SK-N-SH (cell line): ENCODE results near the gene EXOC3. TPM values are rescaled to one million over a fixed set of nuclear protein-coding genes. Genes with fewer than 3 reads are reported as not detected.

Experiments
- CTCF ChIA-PET: fragments of 300-600, 350-600 bp; formaldehyde crosslinking; extraction: SDS; loops from one replicate; lab custom pipeline; 2021; lab: Yijun Ruan, JAX
- POLR2A ChIA-PET: fragments of 350-600 bp; sonication (Branson Sonifier 250); formaldehyde crosslinking; extraction: SDS; loops from one replicate; lab custom pipeline; 2020; ENCODE audit warnings: antibody characterized with exemption, inconsistent platforms; lab: Yijun Ruan, JAX
- DNase-seq: peaks from one replicate; pipeline ENCODE4 v3.0.0; 2012
- H2AFZ ChIP-seq: fragments of 200-600 bp; sonication (generic); 2 replicates; pipeline ENCODE4 v1.8.1; 2016; ENCODE audit warnings: antibody characterized with exemption, mild to moderate bottlenecking, low read depth
- H3F3A ChIP-seq: fragments of 200-600 bp; sonication (generic); replicated peaks from 2 replicates; pipeline ENCODE3; 2016; ENCODE audit warnings: antibody characterized with exemption, mild to moderate bottlenecking; ENCODE audit not compliant: insufficient read depth
- H3K27ac ChIP-seq, 2 experiments: fragments of 200-500 bp in 1 of 2; fragments of 200-600 bp in 1 of 2; sonication (Bioruptor generic) in 1 of 2; sonication (generic), shearing (Covaris generic) in 1 of 2; 2 replicates each; pipeline versions ENCODE4 v1.5.1 to v1.6.1; 2014 to 2016; ENCODE audit warnings: low read depth in 2 of 2, inconsistent platforms in 1 of 2, low read length in 1 of 2, mild to moderate bottlenecking in 1 of 2, mixed read lengths in 1 of 2
- H3K27me3 ChIP-seq: fragments of 200-600 bp; sonication (generic), shearing (Covaris generic); 2 replicates; pipeline ENCODE4 v1.6.1; 2016; ENCODE audit warnings: mixed run types; ENCODE audit not compliant: insufficient read depth
- H3K36me3 ChIP-seq, 2 experiments: fragments of 200-500 bp in 1 of 2; fragments of 200-600 bp in 1 of 2; sonication (Bioruptor generic) in 1 of 2; sonication (generic) in 1 of 2; replicated peaks in 1 of 2; 2 replicates each; pipeline versions ENCODE3 to v1.5.1; 2014 to 2016; ENCODE audit warnings: low read length in 1 of 2, mild to moderate bottlenecking in 1 of 2; ENCODE audit not compliant: insufficient read depth in 2 of 2, control insufficient read depth in 1 of 2
- H3K4me1 ChIP-seq, 2 experiments: fragments of 200-500 bp in 1 of 2; fragments of 200-600 bp in 1 of 2; sonication (Bioruptor generic) in 1 of 2; sonication (generic), shearing (Covaris generic) in 1 of 2; 2 replicates each; pipeline versions ENCODE4 v1.5.1 to v1.6.1; 2014 to 2016; ENCODE audit warnings: low read depth in 1 of 2, low read length in 1 of 2, mixed run types in 1 of 2; ENCODE audit not compliant: insufficient read depth in 2 of 2, control insufficient read depth in 1 of 2
- H3K4me2 ChIP-seq: fragments of 200-600 bp; sonication (generic), shearing (Covaris generic); 2 replicates; pipeline ENCODE4 v1.6.1; 2017; ENCODE audit warnings: mixed run types
- H3K4me3 ChIP-seq, 2 experiments: fragments of 200-500 bp in 1 of 2; fragments of 200-600 bp in 1 of 2; sonication (Bioruptor generic) in 1 of 2; sonication (generic), shearing (Covaris generic) in 1 of 2; 2 replicates each; pipeline versions ENCODE4 v1.5.1 to v1.8.1; 2014 to 2016; ENCODE audit warnings: low read depth in 2 of 2, inconsistent platforms in 1 of 2, low read length in 1 of 2, mild to moderate bottlenecking in 1 of 2, mixed read lengths in 1 of 2, moderate library complexity in 1 of 2
- H3K79me2 ChIP-seq: fragments of 200-600 bp; sonication (generic); 2 replicates; pipeline ENCODE4 v1.8.1; 2017; ENCODE audit warnings: mild to moderate bottlenecking; ENCODE audit not compliant: insufficient read depth
- H3K9ac ChIP-seq: fragments of 200-600 bp; sonication (generic); 2 replicates; pipeline ENCODE4 v1.6.1; 2017; ENCODE audit warnings: mixed run types
- H3K9me2 ChIP-seq: fragments of 200-600 bp; sonication (generic); 2 replicates; pipeline ENCODE4 v1.6.1; 2017; ENCODE audit warnings: mixed run types
- H3K9me3 ChIP-seq: fragments of 200-600 bp; sonication (generic); 2 replicates; pipeline ENCODE4 v1.6.1; 2017; ENCODE audit warnings: mixed run types, mild to moderate bottlenecking, moderate library complexity
- H4K20me1 ChIP-seq: fragments of 200-600 bp; sonication (generic); 2 replicates; pipeline ENCODE4 v1.6.1; 2017; ENCODE audit warnings: mild to moderate bottlenecking, mixed run types; ENCODE audit not compliant: insufficient read depth
- ELF1 ChIP-seq: IDR thresholded peaks from 2 replicates; pipeline ENCODE4 v1.4.0; 2012
- JUND ChIP-seq: IDR thresholded peaks from 2 replicates; pipeline ENCODE4 v1.4.0; 2012
- MEF2A ChIP-seq: IDR thresholded peaks from 2 replicates; pipeline ENCODE4 v1.4.0; 2012; ENCODE audit warnings: low read depth, borderline replicate concordance
- MXI1 ChIP-seq: IDR thresholded peaks from 2 replicates; pipeline ENCODE4 v1.6.1; 2012; ENCODE audit warnings: mild to moderate bottlenecking, low read depth, low read length, improper control_type of control experiment
- NFIC ChIP-seq: IDR thresholded peaks from 2 replicates; pipeline ENCODE4 v1.4.0; 2012; ENCODE audit warnings: borderline replicate concordance
- NRF1 ChIP-seq: IDR thresholded peaks from 2 replicates; pipeline ENCODE4 v1.6.1; 2012; ENCODE audit warnings: low read depth, mild to moderate bottlenecking, low read length
- POLR2AphosphoS5 ChIP-seq: IDR thresholded peaks from 2 replicates; pipeline ENCODE4 v1.6.1; 2012; ENCODE audit warnings: low read depth, low read length
- RCOR1 ChIP-seq: fragments of 150-350 bp; IDR thresholded peaks from 2 replicates; pipeline ENCODE4 v1.6.1; 2017; ENCODE audit warnings: antibody characterized with exemption, low read length
- RFX5 ChIP-seq: IDR thresholded peaks from 2 replicates; pipeline ENCODE4 v1.6.1; 2012; ENCODE audit warnings: mild to moderate bottlenecking, improper control_type of control experiment, low read length
- SIN3A ChIP-seq: IDR thresholded peaks from 2 replicates; pipeline ENCODE4 v1.6.1; 2012; ENCODE audit warnings: low read depth, mild to moderate bottlenecking, low read length, moderate library complexity, borderline replicate concordance
- SMC3 ChIP-seq: IDR thresholded peaks from 2 replicates; pipeline ENCODE4 v1.6.1; 2012; ENCODE audit warnings: low read depth, low read length, improper control_type of control experiment
- TEAD4 ChIP-seq: IDR thresholded peaks from 2 replicates; pipeline ENCODE4 v1.4.0; 2012; ENCODE audit warnings: mild to moderate bottlenecking, borderline replicate concordance; ENCODE audit not compliant: insufficient read depth
- WGBS: methylation state at CpG from one replicate; pipeline ENCODE4 v1.1.6; 2017; ENCODE audit warnings: low lambda C conversion rate; 5-methylcytosine and 5-hydroxymethylcytosine counted together
- polyA plus RNA-seq, 3 experiments: library from polyadenylated mRNA; depleted of rRNA; stranded (reverse); fragments of >200 nt; gene quantifications; 2 replicates each; pipeline ENCODE4 v1.2.3, GENCODE V29; 2012
- TF ChIP-seq, protein P1 (sequence below): fragments of 200-600 bp; sonication (generic); IDR thresholded peaks from 2 replicates; pipeline ENCODE4 v1.6.1; 2017; ENCODE audit warnings: antibody characterized with exemption, mild to moderate bottlenecking, moderate library complexity
- TF ChIP-seq, protein P2 (sequence below): IDR thresholded peaks from 2 replicates; pipeline ENCODE4 v1.4.0; 2012; ENCODE audit warnings: low read depth
- TF ChIP-seq, protein P3 (sequence below): fragments of 150-350 bp; IDR thresholded peaks from 2 replicates; pipeline ENCODE4 v1.6.1; 2017; ENCODE audit warnings: antibody characterized with exemption, low read length, low read depth, borderline replicate concordance

EXOC3 gene
- polyA plus RNA-seq, 1 of the 3 experiments (the other 2 are of a cell fraction): 25.7 TPM

GRCh38 chr5:429453-430188 is 13.4 kb upstream of the EXOC3 start:
- no peak for DNase-seq
- Histone ChIP-seq H3K79me2 (no peaks in the 10 kb centered on the region), H3K36me3 (no peaks in the 10 kb centered on the region), H3K9ac (no peak overlapping the region), H2AFZ (no peak overlapping the region), H4K20me1 (no peaks in the 10 kb centered on the region), H3K4me1 (peaks cover 0 to 3% of the 10 kb centered on the region in 2 experiments; a peak in 1 of 4 replicates), H3K9me2 (no peaks in the 10 kb centered on the region), H3K4me2 (no peak overlapping the region), H3K27ac (no peak overlapping the region), H3K9me3 (no peaks in the 10 kb centered on the region), H3F3A (no peaks in the 10 kb centered on the region), H3K4me3 (no peak overlapping the region), H3K27me3 (no peaks in the 10 kb centered on the region)
- CTCF ChIA-PET: interaction anchor here (0.9 to 2.7 kb wide), 5 partner anchors 11 to 241 kb away, joined by 3 to 18 read pairs (median 6); partner anchors contain the start of gene PDCD6
- TF ChIP-seq POLR2AphosphoS5: no peak
- no peak for TF ChIP-seq NFIC
- no peak for TF ChIP-seq MXI1
- TF ChIP-seq RFX5: no peak
- 67% methylated on average over 21 of the region's 35 CpGs for WGBS
- POLR2A ChIA-PET: no interaction called here

DNA sequence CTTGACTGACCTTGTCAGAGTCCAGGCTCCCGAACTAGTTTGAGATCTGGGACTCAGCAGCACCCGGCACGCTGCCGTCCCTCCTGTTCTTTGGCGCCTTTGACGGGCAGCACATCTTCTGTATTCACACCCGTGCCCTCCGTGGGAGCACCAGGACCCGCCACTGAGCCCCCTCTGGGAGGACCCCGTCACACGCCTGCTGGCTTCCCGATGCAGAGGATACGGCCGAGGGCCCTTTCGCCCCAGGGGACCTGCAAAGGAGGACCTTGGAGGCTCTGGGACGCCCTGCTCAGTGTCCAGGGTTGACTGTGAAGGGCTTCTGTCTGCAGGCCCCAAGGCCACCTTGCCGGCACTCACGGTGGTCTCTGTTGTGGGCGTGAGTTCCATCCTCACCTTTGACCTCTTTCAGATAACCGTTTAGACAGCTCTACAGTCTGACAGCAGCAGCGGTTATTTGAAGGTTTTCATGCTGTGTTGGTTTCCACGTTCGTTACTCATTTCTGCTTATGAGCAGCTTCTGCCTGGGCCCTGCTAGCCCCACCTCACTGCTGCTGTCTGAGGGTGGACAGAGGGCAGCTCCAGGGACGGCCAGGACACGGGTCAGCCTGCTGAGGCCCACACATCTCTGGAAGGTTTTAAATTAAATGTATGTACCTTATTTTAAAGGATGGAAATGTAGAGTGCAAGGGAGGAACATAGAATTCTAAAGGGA is 12.6 kb upstream of the EXOC3 start:
- Histone ChIP-seq H3K36me3 (no peaks in the 10 kb centered on the region), H3K27me3 (no peaks in the 10 kb centered on the region), H3K4me1 (peaks cover 0 to 3% of the 10 kb centered on the region in 2 experiments; a peak in 1 of 4 replicates), H3K27ac (no peak overlapping the region), H3K4me3 (no peak overlapping the region), H3F3A (no peaks in the 10 kb centered on the region), H3K79me2 (no peaks in the 10 kb centered on the region)
- no peak for DNase-seq
- ChIA-PET POLR2A (no interaction called here), CTCF (interaction anchor here (0.9 to 2.7 kb wide), 15 partner anchors 12 to 404 kb away, joined by 3 to 18 read pairs (median 4); partner anchors contain the start of gene PDCD6)
- TF ChIP-seq MEF2A (no peak), RCOR1 (no peak), MXI1 (no peak), SMC3 (no peak), NRF1 (no peak), TEAD4 (no peak), SIN3A (no peak), RFX5 (no peak), JUND (no peak), ELF1 (no peak)
- TF ChIP-seq, protein P1, sequence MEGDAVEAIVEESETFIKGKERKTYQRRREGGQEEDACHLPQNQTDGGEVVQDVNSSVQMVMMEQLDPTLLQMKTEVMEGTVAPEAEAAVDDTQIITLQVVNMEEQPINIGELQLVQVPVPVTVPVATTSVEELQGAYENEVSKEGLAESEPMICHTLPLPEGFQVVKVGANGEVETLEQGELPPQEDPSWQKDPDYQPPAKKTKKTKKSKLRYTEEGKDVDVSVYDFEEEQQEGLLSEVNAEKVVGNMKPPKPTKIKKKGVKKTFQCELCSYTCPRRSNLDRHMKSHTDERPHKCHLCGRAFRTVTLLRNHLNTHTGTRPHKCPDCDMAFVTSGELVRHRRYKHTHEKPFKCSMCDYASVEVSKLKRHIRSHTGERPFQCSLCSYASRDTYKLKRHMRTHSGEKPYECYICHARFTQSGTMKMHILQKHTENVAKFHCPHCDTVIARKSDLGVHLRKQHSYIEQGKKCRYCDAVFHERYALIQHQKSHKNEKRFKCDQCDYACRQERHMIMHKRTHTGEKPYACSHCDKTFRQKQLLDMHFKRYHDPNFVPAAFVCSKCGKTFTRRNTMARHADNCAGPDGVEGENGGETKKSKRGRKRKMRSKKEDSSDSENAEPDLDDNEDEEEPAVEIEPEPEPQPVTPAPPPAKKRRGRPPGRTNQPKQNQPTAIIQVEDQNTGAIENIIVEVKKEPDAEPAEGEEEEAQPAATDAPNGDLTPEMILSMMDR: no peak
- TF ChIP-seq, protein P2, sequence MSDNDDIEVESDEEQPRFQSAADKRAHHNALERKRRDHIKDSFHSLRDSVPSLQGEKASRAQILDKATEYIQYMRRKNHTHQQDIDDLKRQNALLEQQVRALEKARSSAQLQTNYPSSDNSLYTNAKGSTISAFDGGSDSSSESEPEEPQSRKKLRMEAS: no peak
- TF ChIP-seq, protein P3, sequence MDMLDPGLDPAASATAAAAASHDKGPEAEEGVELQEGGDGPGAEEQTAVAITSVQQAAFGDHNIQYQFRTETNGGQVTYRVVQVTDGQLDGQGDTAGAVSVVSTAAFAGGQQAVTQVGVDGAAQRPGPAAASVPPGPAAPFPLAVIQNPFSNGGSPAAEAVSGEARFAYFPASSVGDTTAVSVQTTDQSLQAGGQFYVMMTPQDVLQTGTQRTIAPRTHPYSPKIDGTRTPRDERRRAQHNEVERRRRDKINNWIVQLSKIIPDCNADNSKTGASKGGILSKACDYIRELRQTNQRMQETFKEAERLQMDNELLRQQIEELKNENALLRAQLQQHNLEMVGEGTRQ: no peak
- TF ChIP-seq, all 33 proteins: peak for 0
- Histone ChIP-seq H2AFZ (no peak overlapping the region), H3K4me2 (no peak overlapping the region), H3K9me2 (no peaks in the 10 kb centered on the region), H3K9me3 (no peaks in the 10 kb centered on the region), H3K9ac (no peak overlapping the region), H4K20me1 (no peaks in the 10 kb centered on the region)
- WGBS: 84% methylated on average over 24 of the region's 25 CpGs
